Stimulated activated CD8-positive, alpha-beta memory T cell treated with anti-CD3 and anti-CD28 coated beads, Interleukin-4, amount 100 ng/mL, for 48 hours (primary cell): Measurements from ENCODE around the gene CD3E.
"Not testable (repeated sequence)": the region's sequence is repeated elsewhere in the genome, so short reads cannot be mapped to it uniquely, and the experiment has no call there.

Experiments
- DNase-seq: peaks from one replicate; pipeline ENCODE4 v3.0.0-alpha.2; 2020

CD3E gene

GRCh38 chr11:118291477-118292135, 12.9 kb upstream of the CD3E start:
- no peak for DNase-seq

GRCh38 chr11:118294053-118294452, 10.5 kb upstream of the CD3E start:
- no peak for DNase-seq

- DNase-seq: no peak
Observed at GRCh38 chr11:118295199-118295598, 9.3 kb upstream of the CD3E start.

- DNase-seq: no peak
Observed at GRCh38 chr11:118295815-118296454, 8.6 kb upstream of the CD3E start.

GRCh38 chr11:118301600-118302195, 2.8 kb upstream of the CD3E start:
- no peak for DNase-seq

GRCh38 chr11:118304227-118304567, 333 bp upstream of the CD3E start:
- no peak for DNase-seq

- no peak for DNase-seq
Observed at GRCh38 chr11:118305726-118306125, 1.2 kb downstream of the CD3E start.

GRCh38 chr11:118306556-118306955, 2.0 kb downstream of the CD3E start:
- no peak for DNase-seq

GRCh38 chr11:118308995-118309528, 4.5 kb downstream of the CD3E start:
- not testable (repeated sequence) for DNase-seq

GRCh38 chr11:118310271-118310670, 5.7 kb downstream of the CD3E start:
- DNase-seq: no peak

GRCh38 chr11:118310781-118311485, 6.4 kb downstream of the CD3E start:
- no peak for DNase-seq

GRCh38 chr11:118311518-118311917, 7.0 kb downstream of the CD3E start:
- no peak for DNase-seq

GRCh38 chr11:118312328-118312727, 7.8 kb downstream of the CD3E start:
- DNase-seq: no peak

- no peak for DNase-seq
Observed at GRCh38 chr11:118313242-118313641, 8.7 kb downstream of the CD3E start.

- DNase-seq: no peak
Observed at GRCh38 chr11:118314988-118315411, 10.5 kb downstream of the CD3E start.

- no peak for DNase-seq
Observed at GRCh38 chr11:118318124-118318523, 13.6 kb downstream of the CD3E start.

- DNase-seq: no peak
Observed at GRCh38 chr11:118318581-118319336, 14.2 kb downstream of the CD3E start.

- no peak for DNase-seq
Observed at GRCh38 chr11:118319337-118319707, 14.8 kb downstream of the CD3E start.

- DNase-seq: no peak
Observed at GRCh38 chr11:118320515-118320914, 16.0 kb downstream of the CD3E start.

- DNase-seq: no peak
Observed at GRCh38 chr11:118321386-118322082, 17.0 kb downstream of the CD3E start.

- DNase-seq: no peak
Observed at GRCh38 chr11:118322721-118323120, 18.2 kb downstream of the CD3E start.

- DNase-seq: no peak
Observed at GRCh38 chr11:118325283-118325682, 20.8 kb downstream of the CD3E start.
